GM12878 (cell line): ENCODE data around the gene STPG1. TPM values are rescaled to one million over a fixed set of nuclear protein-coding genes. Genes with fewer than 3 reads are reported as not detected.

Experiments used
- ATAC-seq: fragments of 200-7000 bp; cut with Tn5 transposase; 3 replicates; pipeline ENCODE4 v1.9.1; 2020; ENCODE audit warnings: mild to moderate bottlenecking, moderate library complexity
- BruUV-seq: library from RNA; stranded (reverse); fragments of 400-500 nt; replicated peaks from 2 replicates; lab custom pipeline; 2021; lab: Mats Ljungman, UMichigan
- CTCF ChIA-PET: fragments of 300-600 bp; sonication (Branson Sonifier 250); formaldehyde crosslinking; extraction: SDS; loops from one replicate; lab custom pipeline; 2021; ENCODE audit warnings: inconsistent platforms; lab: Yijun Ruan, JAX
- POLR2A ChIA-PET: fragments of 350-600 bp; formaldehyde crosslinking; extraction: SDS; loops from one replicate; lab custom pipeline; 2021; ENCODE audit warnings: inconsistent platforms; lab: Charles Lee
- RAD21 ChIA-PET: fragments of 300-600 bp; sonication (Branson Sonifier 250); formaldehyde crosslinking; loops from one replicate; lab custom pipeline; 2023; ENCODE audit warnings: antibody characterized with exemption; ENCODE audit not compliant: unreplicated experiment; lab: Charles Lee
- SMC1A ChIA-PET: fragments of 300-600 bp; sonication (Branson Sonifier 250); formaldehyde crosslinking; loops from one replicate; lab custom pipeline; 2023; ENCODE audit not compliant: unreplicated experiment, uncharacterized antibody; lab: Charles Lee
- DNase-seq: peaks from one replicate; pipeline ENCODE4 v3.0.0-alpha.2; 2011; ENCODE audit warnings: low read depth, low spot score
- FAIRE-seq: peaks from 3 replicates; lab custom pipeline; 2011; peaks lifted over from hg19 to GRCh38; lab: Jason Lieb, UNC
- H2AFZ ChIP-seq: 2 replicates; pipeline ENCODE4 v1.6.0; 2011; ENCODE audit warnings: low read depth, low read length, control low read depth; ENCODE audit not compliant: control insufficient read depth
- H3K27ac ChIP-seq: 2 replicates; pipeline ENCODE4 v1.5.1; 2011; ENCODE audit warnings: control low read depth; ENCODE audit not compliant: control insufficient read depth, insufficient read depth
- H3K27me3 ChIP-seq, 2 experiments: replicated peaks in 1 of 2; 2 replicates each; pipeline versions ENCODE4 v1.6.0 to v1.6.1; 2011; ENCODE audit warnings: low read length in 1 of 2; ENCODE audit not compliant: control insufficient read depth in 2 of 2, insufficient read depth in 2 of 2
- H3K36me3 ChIP-seq, 2 experiments: 2 replicates each; pipeline ENCODE4 v1.5.1; 2011; ENCODE audit warnings: low read length in 1 of 2; ENCODE audit not compliant: control insufficient read depth in 2 of 2, insufficient read depth in 2 of 2
- H3K4me1 ChIP-seq: 2 replicates; pipeline ENCODE4 v1.6.1; 2011; ENCODE audit warnings: mild to moderate bottlenecking, low read length, moderate library complexity, mixed read lengths; ENCODE audit not compliant: control insufficient read depth, insufficient read depth
- H3K4me2 ChIP-seq: 2 replicates; pipeline ENCODE4 v1.6.0; 2011; ENCODE audit warnings: control low read depth; ENCODE audit not compliant: control insufficient read depth, insufficient read depth
- H3K4me3 ChIP-seq: fragments of 200-600 bp; sonication (generic); 2 replicates; pipeline ENCODE4 v1.5.1; 2016
- H3K79me2 ChIP-seq: 2 replicates; pipeline ENCODE4 v1.6.0; 2011; ENCODE audit warnings: low read length; ENCODE audit not compliant: control insufficient read depth, insufficient read depth
- H3K9ac ChIP-seq: 2 replicates; pipeline ENCODE4 v1.8.0; 2011; ENCODE audit warnings: low read length, control low read depth, mixed read lengths; ENCODE audit not compliant: control insufficient read depth, insufficient read depth
- H3K9me3 ChIP-seq: replicated peaks from 3 replicates; pipeline ENCODE4 v1.5.1; 2011; ENCODE audit warnings: mild to moderate bottlenecking, low read length; ENCODE audit not compliant: control insufficient read depth, insufficient read depth
- H4K20me1 ChIP-seq: 2 replicates; pipeline ENCODE4 v1.6.0; 2011; ENCODE audit not compliant: control insufficient read depth, insufficient read depth
- ASH2L ChIP-seq: fragments of 300-600, 200-600 bp; sonication (generic); IDR thresholded peaks from 2 replicates; pipeline ENCODE4 v1.6.1; 2017; ENCODE audit warnings: low read depth, mild to moderate bottlenecking, borderline replicate concordance
- HSF1 ChIP-seq: fragments of 150-350 bp; IDR thresholded peaks from 2 replicates; pipeline ENCODE4 v1.6.1; 2014; ENCODE audit warnings: mild to moderate bottlenecking, low read depth, low read length
- POU2F2 ChIP-seq: IDR thresholded peaks from 3 replicates; pipeline ENCODE4 v1.6.1; 2011; ENCODE audit warnings: low read depth, mild to moderate bottlenecking, low read length, borderline replicate concordance
- RUNX3 ChIP-seq: IDR thresholded peaks from 2 replicates; pipeline ENCODE4 v1.6.1; 2012; ENCODE audit warnings: low read length, inconsistent platforms
- ZNF384 ChIP-seq: IDR thresholded peaks from 2 replicates; pipeline ENCODE4 v1.6.1; 2012; ENCODE audit warnings: low read depth, mild to moderate bottlenecking, low read length, improper control_type of control experiment, borderline replicate concordance
- ZNF622 ChIP-seq: fragments of 450-650 bp; IDR thresholded peaks from 2 replicates; pipeline ENCODE4 v1.6.1; 2017; ENCODE audit warnings: mild to moderate bottlenecking, inconsistent platforms
- WGBS: methylation state at CpG from one replicate; pipeline ENCODE4 v1.1.6; 2016; ENCODE audit warnings: low lambda C conversion rate; ENCODE audit not compliant: insufficient replicate concordance, insufficient coverage; ENCODE audit errors: missing lambda C conversion rate; 5-methylcytosine and 5-hydroxymethylcytosine counted together
- in situ Hi-C: fragments of 300-500 bp; cut with MboI; formaldehyde crosslinking; loops from 9 replicates; pipeline ENCODE4 v1.14.3; 2018; ENCODE audit warnings: mixed read lengths
- intact Hi-C: fragments of 100-400 bp; cut with micrococcal nuclease; formaldehyde crosslinking; loops from one replicate; pipeline ENCODE4 v1.14.2; 2022; ENCODE audit not compliant: unreplicated experiment
- polyA plus RNA-seq, 11 experiments: library from polyadenylated mRNA; depleted of rRNA in 4 of 11; unstranded in 6 of 11; stranded (reverse) in 5 of 11; fragments of >200 nt; fragmentation: Nextera tagmentation in 4 of 11; fragmentation: Illumina TruSeq in 1 of 11; extraction: Ambion mirVana in 4 of 11; extraction: Trizol in 1 of 11; gene quantifications; 1 replicate in 1 of 11; 2 replicates in 10 of 11; pipeline versions ENCODE4 v1.2.1 to v1.2.3, GENCODE V29; 2011 to 2016; ENCODE audit warnings: inconsistent platforms in 2 of 11, missing spikeins in 2 of 11, low read depth in 1 of 11
- total RNA-seq, 4 experiments: library from RNA; depleted of rRNA in 3 of 4; stranded (reverse); fragments of >200 nt in 3 of 4; fragmentation: Illumina TruSeq in 1 of 4; extraction: Trizol in 1 of 4; gene quantifications; 2 replicates each; pipeline versions ENCODE4 v1.2.1 to v1.2.3, GENCODE V29; 2013 to 2021

STPG1 gene
- total and polyA plus RNA-seq, 10 of the 15 experiments (the other 5 are each of a cell fraction or from before 2014, with no cell fraction given) = 0.22 to 2.6 (median 0.73) TPM

GRCh38 chr1:24338447-24338846 is 75.1 kb downstream of the STPG1 start:
- no peaks in the 10 kb centered on the region; the same call in 2 of the 3 replicates for H3K9me3 ChIP-seq
- intact Hi-C loops = no loop called here
- ChIA-PET POLR2A (no interaction called here), SMC1A (no interaction called here)
- H3K27ac ChIP-seq = no peak overlapping the region
- no peaks in the 10 kb centered on the region for H3K36me3 ChIP-seq
- no peaks in the 10 kb centered on the region for H3K79me2 ChIP-seq
- ATAC-seq (no peak), FAIRE-seq (no peak), DNase-seq (no peak)
- peaks cover 0 to 4% of the 10 kb centered on the region in 2 experiments; a peak in 3 of 4 replicates for H3K27me3 ChIP-seq
- no peaks in the 10 kb centered on the region for H3K4me1 ChIP-seq
- WGBS = 21% methylated on average over 4 of the region's 5 CpGs
- no peak overlapping the region for H3K4me3 ChIP-seq
- BruUV-seq = no TSS peak
- H3K9ac ChIP-seq = no peak overlapping the region
- TF ChIP-seq ZNF622 = no peak
- no peak for TF ChIP-seq POU2F2
- no peak for TF ChIP-seq ZNF384
- TF ChIP-seq HSF1 = no peak
- TF ChIP-seq RUNX3 = no peak
- TF ChIP-seq ASH2L = no peak
- TF ChIP-seq, all 136 proteins: peak for 0
- in situ Hi-C loops = no loop called here
- no peak overlapping the region for H3K4me2 ChIP-seq
- ChIA-PET RAD21 (interaction anchor here (0.8 kb wide), 1 partner anchor 53 kb away, joined by 4 read pairs; no protein-coding TSS in a partner anchor), CTCF (no interaction called here)
- H4K20me1 ChIP-seq = peaks cover 2% of the 10 kb centered on the region; the same call in 1 of the 2 replicates
- no peak overlapping the region for H2AFZ ChIP-seq
